Mesenchymal stem cell (in vitro differentiated cells and primary cell): ENCODE measurements around the gene RHOV.

Experiments used
- DNase-seq: peaks from one replicate; pipeline ENCODE4 v3.0.0-alpha.2; 2013
- H2AFZ ChIP-seq: one replicate; pipeline ENCODE4 v1.6.1; 2013; ENCODE audit warnings: low read depth, mild to moderate bottlenecking, control low read depth, inconsistent platforms, low read length, moderate library complexity
- H2AK5ac ChIP-seq: 2 replicates; pipeline ENCODE4 v1.6.1; 2013; ENCODE audit warnings: low read length, moderate library complexity, mild to moderate bottlenecking, inconsistent platforms; ENCODE audit not compliant: severe bottlenecking
- H2BK120ac ChIP-seq: one replicate; pipeline ENCODE4 v1.6.1; 2013; ENCODE audit warnings: low read depth, mild to moderate bottlenecking, inconsistent platforms, low read length, moderate library complexity
- H2BK12ac ChIP-seq, 2 experiments: one replicate each; pipeline ENCODE4 v1.6.1; 2013; ENCODE audit warnings: inconsistent platforms in 2 of 2, low read length in 2 of 2, mild to moderate bottlenecking in 2 of 2, moderate library complexity in 2 of 2, control low read depth in 1 of 2
- H2BK15ac ChIP-seq: one replicate; pipeline ENCODE4 v1.6.1; 2013; ENCODE audit warnings: mild to moderate bottlenecking, low read depth, inconsistent platforms; ENCODE audit not compliant: poor library complexity, severe bottlenecking
- H2BK5ac ChIP-seq: 2 replicates; pipeline ENCODE4 v1.6.1; 2013; ENCODE audit warnings: low read depth, mild to moderate bottlenecking, low read length, control low read depth, inconsistent platforms; ENCODE audit not compliant: poor library complexity, severe bottlenecking
- H3K14ac ChIP-seq, 2 experiments: one replicate each; pipeline ENCODE4 v1.6.1; 2013; ENCODE audit warnings: inconsistent platforms in 2 of 2, low read length in 2 of 2, control low read depth in 1 of 2, mild to moderate bottlenecking in 1 of 2, moderate library complexity in 1 of 2
- H3K18ac ChIP-seq, 2 experiments: one replicate each; pipeline ENCODE4 v1.6.1; 2013; ENCODE audit warnings: inconsistent platforms in 2 of 2, low read length in 2 of 2, control low read depth in 1 of 2, low read depth in 1 of 2, mild to moderate bottlenecking in 1 of 2
- H3K23ac ChIP-seq, 2 experiments: one replicate each; pipeline ENCODE4 v1.6.1; 2013; ENCODE audit warnings: inconsistent platforms in 2 of 2, low read length in 2 of 2, mild to moderate bottlenecking in 2 of 2, moderate library complexity in 2 of 2, control low read depth in 1 of 2
- H3K27ac ChIP-seq: 2 replicates; pipeline ENCODE4 v1.5.1; 2013; ENCODE audit warnings: mild to moderate bottlenecking, moderate library complexity, low read length, control low read depth, inconsistent platforms; ENCODE audit not compliant: poor library complexity, severe bottlenecking
- H3K27me3 ChIP-seq, 2 experiments: 2 replicates each; pipeline versions ENCODE4 v1.6.1 to v1.7.0; 2013; ENCODE audit warnings: low read length in 2 of 2, mild to moderate bottlenecking in 2 of 2, moderate library complexity in 2 of 2, control low read depth in 1 of 2, inconsistent platforms in 1 of 2; ENCODE audit not compliant: control insufficient read depth in 1 of 2, insufficient read depth in 1 of 2
- H3K36me3 ChIP-seq, 2 experiments: 2 replicates each; pipeline versions ENCODE4 v1.6.1 to v1.7.0; 2013; ENCODE audit warnings: low read length in 2 of 2, control low read depth in 1 of 2, inconsistent platforms in 1 of 2, low read depth in 1 of 2, mild to moderate bottlenecking in 1 of 2; ENCODE audit not compliant: insufficient read depth in 2 of 2, control insufficient read depth in 1 of 2
- H3K4ac ChIP-seq, 2 experiments: one replicate each; pipeline ENCODE4 v1.6.1; 2013; ENCODE audit warnings: inconsistent platforms in 2 of 2, low read length in 2 of 2, mild to moderate bottlenecking in 2 of 2, moderate library complexity in 2 of 2, control low read depth in 1 of 2, low read depth in 1 of 2
- H3K4me1 ChIP-seq: 2 replicates; pipeline ENCODE4 v1.6.1; 2013; ENCODE audit warnings: low read depth, low read length, control low read depth; ENCODE audit not compliant: control insufficient read depth, insufficient read depth
- H3K4me2 ChIP-seq: 2 replicates; pipeline ENCODE4 v1.6.1; 2013; ENCODE audit warnings: low read length, mild to moderate bottlenecking, inconsistent platforms; ENCODE audit not compliant: poor library complexity, severe bottlenecking
- H3K4me3 ChIP-seq, 2 experiments: 2 replicates each; pipeline versions ENCODE4 v1.5.1 to v1.7.0; 2013; ENCODE audit warnings: low read length in 2 of 2, mild to moderate bottlenecking in 2 of 2, control low read depth in 1 of 2, low read depth in 1 of 2; ENCODE audit not compliant: insufficient read depth in 1 of 2
- H3K79me1 ChIP-seq: replicated peaks from 2 replicates; pipeline ENCODE4 v1.6.1; 2013; ENCODE audit warnings: mild to moderate bottlenecking, control low read depth, low read length, inconsistent platforms; ENCODE audit not compliant: poor library complexity, severe bottlenecking
- H3K9ac ChIP-seq: 2 replicates; pipeline ENCODE4 v1.7.0; 2013; ENCODE audit warnings: mild to moderate bottlenecking, low read length, moderate library complexity
- H3K9me3 ChIP-seq: 2 replicates; pipeline ENCODE4 v1.7.0; 2013; ENCODE audit warnings: mild to moderate bottlenecking, low read length; ENCODE audit not compliant: control insufficient read depth
- H4K8ac ChIP-seq: one replicate; pipeline ENCODE4 v1.6.1; 2013; ENCODE audit warnings: inconsistent platforms, mild to moderate bottlenecking, low read length, moderate library complexity
- H4K91ac ChIP-seq: one replicate; pipeline ENCODE4 v1.6.1; 2013; ENCODE audit warnings: mild to moderate bottlenecking, low read length, inconsistent platforms
- WGBS: methylation state at CpG from one replicate; pipeline ENCODE4 v1.1.7; 2013; ENCODE audit warnings: mixed read lengths; 5-methylcytosine and 5-hydroxymethylcytosine counted together

The RHOV gene

GRCh38 chr15:40878785-40879184, 4.8 kb upstream of the RHOV start:
- Histone ChIP-seq H3K9ac (no peak overlapping the region), H3K9me3 (no peaks in the 10 kb centered on the region), H2BK120ac (no peak overlapping the region), H3K23ac (peak overlapping the region in 1 of 2 experiments; percentile 64), H3K27me3 (peaks cover 0 to 8% of the 10 kb centered on the region in 2 experiments), H3K18ac (no peak overlapping the region), H2AFZ (no peak overlapping the region), H2BK15ac (no peak overlapping the region), H2AK5ac (no peak overlapping the region), H3K79me1 (no peaks in the 10 kb centered on the region), H3K4me1 (peaks cover 7% of the 10 kb centered on the region), H2BK5ac (no peak overlapping the region), H3K4me2 (no peak overlapping the region), H3K14ac (no peak overlapping the region), H3K36me3 (no peaks in the 10 kb centered on the region), H4K91ac (no peak overlapping the region), H3K27ac (no peak overlapping the region), H3K4ac (no peak overlapping the region), H2BK12ac (no peak overlapping the region), H3K4me3 (no peak overlapping the region), H4K8ac (no peak overlapping the region)
- 63% methylated on average over 1 of the region's 1 CpG for WGBS
- peak; percentile 55 for DNase-seq

GRCh38 chr15:40877694-40878093, 3.7 kb upstream of the RHOV start:
- Histone ChIP-seq H2BK5ac (no peak overlapping the region), H3K4me3 (no peak overlapping the region), H2AFZ (no peak overlapping the region), H4K8ac (no peak overlapping the region), H3K4me2 (no peak overlapping the region), H3K9me3 (no peaks in the 10 kb centered on the region), H2BK15ac (no peak overlapping the region), H3K4ac (no peak overlapping the region), H2BK12ac (no peak overlapping the region), H4K91ac (no peak overlapping the region), H3K79me1 (no peaks in the 10 kb centered on the region), H2BK120ac (no peak overlapping the region), H3K36me3 (no peaks in the 10 kb centered on the region), H3K9ac (no peak overlapping the region), H2AK5ac (no peak overlapping the region), H3K27ac (no peak overlapping the region), H3K18ac (no peak overlapping the region), H3K27me3 (peaks cover 9 to 19% of the 10 kb centered on the region in 2 experiments), H3K4me1 (peaks cover 14% of the 10 kb centered on the region), H3K14ac (no peak overlapping the region), H3K23ac (no peak overlapping the region)
- DNase-seq = no peak
- 75% methylated on average over 2 of the region's 2 CpGs for WGBS

GRCh38 chr15:40875991-40876730, 2.1 kb upstream of the RHOV start:
- Histone ChIP-seq H2BK12ac (no peak overlapping the region), H3K9me3 (no peaks in the 10 kb centered on the region), H3K4me1 (peaks cover 14% of the 10 kb centered on the region), H4K8ac (no peak overlapping the region), H3K4me2 (no peak overlapping the region), H2AK5ac (no peak overlapping the region), H2BK5ac (no peak overlapping the region), H4K91ac (no peak overlapping the region), H3K79me1 (no peaks in the 10 kb centered on the region), H3K4me3 (no peak overlapping the region), H2AFZ (no peak overlapping the region), H2BK120ac (no peak overlapping the region), H3K27ac (no peak overlapping the region), H3K14ac (no peak overlapping the region), H3K36me3 (no peaks in the 10 kb centered on the region), H3K4ac (no peak overlapping the region), H2BK15ac (no peak overlapping the region), H3K18ac (no peak overlapping the region), H3K23ac (no peak overlapping the region), H3K27me3 (peaks cover 10 to 34% of the 10 kb centered on the region in 2 experiments), H3K9ac (no peak overlapping the region)
- no peak for DNase-seq
- WGBS = 91% methylated on average over 6 of the region's 6 CpGs

GRCh38 chr15:40872791-40873693, 992 bp downstream of the RHOV start:
- H4K8ac ChIP-seq = peak overlapping the region; percentile 55
- no peaks in the 10 kb centered on the region for H3K79me1 ChIP-seq
- H3K27ac ChIP-seq = no peak overlapping the region
- no peak overlapping the region for H3K23ac ChIP-seq
- no peak overlapping the region for H2AK5ac ChIP-seq
- H2BK5ac ChIP-seq = no peak overlapping the region
- H2AFZ ChIP-seq = peak overlapping the region; percentile 60
- no peaks in the 10 kb centered on the region for H3K9me3 ChIP-seq
- H2BK12ac ChIP-seq = no peak overlapping the region
- peaks cover 10 to 38% of the 10 kb centered on the region in 2 experiments for H3K27me3 ChIP-seq
- H3K14ac ChIP-seq = no peak overlapping the region
- no peak overlapping the region for H3K9ac ChIP-seq
- no peak overlapping the region for H4K91ac ChIP-seq
- peak overlapping the region; percentile 59 to 66 for H3K4me3 ChIP-seq
- H3K4me1 ChIP-seq = peaks cover 14% of the 10 kb centered on the region
- H3K36me3 ChIP-seq = no peaks in the 10 kb centered on the region
- no peak overlapping the region for H3K18ac ChIP-seq
- peak overlapping the region; percentile 84 for H3K4me2 ChIP-seq
- no peak overlapping the region for H2BK15ac ChIP-seq
- WGBS = 70% methylated on average over 33 of the region's 33 CpGs
- H3K4ac ChIP-seq = no peak overlapping the region
- no peak overlapping the region for H2BK120ac ChIP-seq
- no peak for DNase-seq
